Mammary epithelial cell (primary cell): ENCODE results near the gene GID8.

Source experiments
- EZH2 ChIP-seq: IDR thresholded peaks from 2 replicates; pipeline ENCODE4 v1.6.1; 2012; ENCODE audit warnings: low read length, inconsistent platforms, borderline replicate concordance
- TF ChIP-seq, protein P1 (sequence below), 2 donors: IDR thresholded peaks in 1 of 2; conservative IDR thresholded peaks in 1 of 2; 2 replicates each; pipeline ENCODE4 v1.5.1; 2011 to 2012; ENCODE audit warnings: inconsistent platforms in 2 of 2, low read length in 2 of 2, mild to moderate bottlenecking in 2 of 2, control low read depth in 1 of 2, low read depth in 1 of 2; ENCODE audit not compliant: insufficient read depth in 1 of 2; ENCODE audit errors: extremely low read depth in 1 of 2

DNA sequence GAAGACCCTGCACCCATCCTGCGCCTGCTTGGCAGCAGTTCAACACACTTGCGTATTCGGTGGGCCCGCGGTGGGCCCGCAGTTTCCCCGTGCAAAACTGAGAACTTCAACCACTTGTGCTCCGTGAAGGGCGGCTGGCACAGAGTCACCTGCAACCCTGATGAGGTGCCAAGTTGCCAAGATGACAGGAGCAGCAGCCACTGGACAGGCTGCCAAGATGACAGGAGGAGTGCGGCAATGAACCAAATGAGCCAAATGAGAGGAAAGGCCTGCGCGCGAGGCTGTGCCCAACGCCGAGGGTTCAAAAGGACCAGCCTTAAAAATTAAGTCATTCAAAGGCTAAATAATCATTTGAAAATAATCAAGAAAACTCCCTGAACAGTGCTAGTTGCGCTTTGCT, 31.7 kb upstream of the GID8 start:
- TF ChIP-seq, protein P1, sequence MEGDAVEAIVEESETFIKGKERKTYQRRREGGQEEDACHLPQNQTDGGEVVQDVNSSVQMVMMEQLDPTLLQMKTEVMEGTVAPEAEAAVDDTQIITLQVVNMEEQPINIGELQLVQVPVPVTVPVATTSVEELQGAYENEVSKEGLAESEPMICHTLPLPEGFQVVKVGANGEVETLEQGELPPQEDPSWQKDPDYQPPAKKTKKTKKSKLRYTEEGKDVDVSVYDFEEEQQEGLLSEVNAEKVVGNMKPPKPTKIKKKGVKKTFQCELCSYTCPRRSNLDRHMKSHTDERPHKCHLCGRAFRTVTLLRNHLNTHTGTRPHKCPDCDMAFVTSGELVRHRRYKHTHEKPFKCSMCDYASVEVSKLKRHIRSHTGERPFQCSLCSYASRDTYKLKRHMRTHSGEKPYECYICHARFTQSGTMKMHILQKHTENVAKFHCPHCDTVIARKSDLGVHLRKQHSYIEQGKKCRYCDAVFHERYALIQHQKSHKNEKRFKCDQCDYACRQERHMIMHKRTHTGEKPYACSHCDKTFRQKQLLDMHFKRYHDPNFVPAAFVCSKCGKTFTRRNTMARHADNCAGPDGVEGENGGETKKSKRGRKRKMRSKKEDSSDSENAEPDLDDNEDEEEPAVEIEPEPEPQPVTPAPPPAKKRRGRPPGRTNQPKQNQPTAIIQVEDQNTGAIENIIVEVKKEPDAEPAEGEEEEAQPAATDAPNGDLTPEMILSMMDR (conservative IDR thresholded peaks at IDR 0.05 in 1 of 2, IDR thresholded peaks at IDR 0.05 in 1 of 2; ENCODE audit: extremely low read depth in 1 of 2, insufficient read depth in 1 of 2, low read depth in 1 of 2, low read length in 2 of 2) = no peak
- no peak for TF ChIP-seq EZH2
